ENCODE results near the gene NPHP4. TPM values are rescaled to one million over a fixed set of nuclear protein-coding genes. Genes with fewer than 3 reads are reported as not detected.

The NPHP4 gene
- total RNA-seq, 2 experiments from 2014 or later, result 6.2 to 7.7 TPM

- no peak for DNase-seq
- intact Hi-C loops (cut with DNase I, micrococcal nuclease), result no loop called here
- Histone ChIP-seq H3K27ac (ENCODE audit: low read depth in 1 of 2, low read length in 2 of 2) (no peak overlapping the region), H3K4me1 (ENCODE audit: insufficient read depth, low read length) (no peaks in the 10 kb centered on the region), H3K4me3 (ENCODE audit: low read length) (no peak overlapping the region), H3K9me3 (ENCODE audit: control insufficient read depth in 1 of 2, insufficient read depth in 1 of 2, low read length in 2 of 2) (no peaks in the 10 kb centered on the region), H3K36me3 (ENCODE audit: insufficient read depth, low read length) (no peaks in the 10 kb centered on the region), H3K27me3 (ENCODE audit: control insufficient read depth in 1 of 2, insufficient read depth in 2 of 2, low read length in 2 of 2) (no peaks in the 10 kb centered on the region)
- TF ChIP-seq, protein P1, sequence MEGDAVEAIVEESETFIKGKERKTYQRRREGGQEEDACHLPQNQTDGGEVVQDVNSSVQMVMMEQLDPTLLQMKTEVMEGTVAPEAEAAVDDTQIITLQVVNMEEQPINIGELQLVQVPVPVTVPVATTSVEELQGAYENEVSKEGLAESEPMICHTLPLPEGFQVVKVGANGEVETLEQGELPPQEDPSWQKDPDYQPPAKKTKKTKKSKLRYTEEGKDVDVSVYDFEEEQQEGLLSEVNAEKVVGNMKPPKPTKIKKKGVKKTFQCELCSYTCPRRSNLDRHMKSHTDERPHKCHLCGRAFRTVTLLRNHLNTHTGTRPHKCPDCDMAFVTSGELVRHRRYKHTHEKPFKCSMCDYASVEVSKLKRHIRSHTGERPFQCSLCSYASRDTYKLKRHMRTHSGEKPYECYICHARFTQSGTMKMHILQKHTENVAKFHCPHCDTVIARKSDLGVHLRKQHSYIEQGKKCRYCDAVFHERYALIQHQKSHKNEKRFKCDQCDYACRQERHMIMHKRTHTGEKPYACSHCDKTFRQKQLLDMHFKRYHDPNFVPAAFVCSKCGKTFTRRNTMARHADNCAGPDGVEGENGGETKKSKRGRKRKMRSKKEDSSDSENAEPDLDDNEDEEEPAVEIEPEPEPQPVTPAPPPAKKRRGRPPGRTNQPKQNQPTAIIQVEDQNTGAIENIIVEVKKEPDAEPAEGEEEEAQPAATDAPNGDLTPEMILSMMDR (IDR thresholded peaks at IDR 0.05), result no peak
- ATAC-seq (ENCODE audit: poor library complexity), result no peak
- Mint-ChIP-seq H3K9me3 (no peaks in the 10 kb centered on the region), H3K4me1 (ENCODE audit: low read depth) (no peaks in the 10 kb centered on the region), H3K36me3 (ENCODE audit: low read depth) (peaks cover 4% of the 10 kb centered on the region), H3K27ac (no peak overlapping the region), H3K27me3 (no peaks in the 10 kb centered on the region), H3K4me3 (no peak overlapping the region)
- POLR2A ChIA-PET, result no interaction called here
- CTCF ChIA-PET, result interaction anchor here (1.0 kb wide), 1 partner anchor 51 kb away, joined by 3 read pairs; no protein-coding TSS in a partner anchor
Measured at GRCh38 chr1:5982868-5983267, 9.4 kb downstream of the NPHP4 start.

DNA sequence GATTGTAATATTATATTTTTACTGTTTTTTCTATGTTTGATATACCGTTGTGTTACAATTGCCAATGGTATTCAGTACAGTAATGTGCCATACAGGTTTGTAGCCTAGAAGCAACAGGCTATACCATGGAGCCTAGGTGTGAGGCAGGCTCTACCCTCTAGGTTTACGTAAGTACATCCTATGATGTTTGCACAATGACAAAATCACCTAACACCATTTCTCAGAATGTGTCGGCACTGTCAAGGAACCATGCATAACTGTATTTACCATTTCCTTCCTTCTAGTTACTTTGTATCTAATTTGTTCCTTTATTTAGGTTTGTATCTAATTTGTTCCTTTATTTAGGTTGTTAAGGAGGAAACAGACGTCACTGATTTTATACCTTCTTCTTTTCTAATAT lies 9.9 kb downstream of the NPHP4 start:
- intact Hi-C loops (cut with DNase I, micrococcal nuclease), result no loop called here
- no peaks in the 10 kb centered on the region for H3K27me3 ChIP-seq (ENCODE audit: control insufficient read depth in 1 of 2, insufficient read depth in 2 of 2, low read length in 2 of 2)
- POLR2A ChIA-PET, result no interaction called here

GRCh38 chr1:5981009-5981380 lies 11.2 kb downstream of the NPHP4 start:
- no peaks in the 10 kb centered on the region for H3K9me3 Mint-ChIP-seq
- H3K4me3 Mint-ChIP-seq, result no peak overlapping the region
- no peak for DNase-seq
- TF ChIP-seq, protein P1 (IDR thresholded peaks at IDR 0.05), result no peak
- H3K9me3 ChIP-seq (ENCODE audit: control insufficient read depth in 1 of 2, insufficient read depth in 1 of 2, low read length in 2 of 2), result no peaks in the 10 kb centered on the region
- H3K36me3 ChIP-seq (ENCODE audit: insufficient read depth, low read length), result no peaks in the 10 kb centered on the region
- ATAC-seq (ENCODE audit: poor library complexity), result no peak
- H3K36me3 Mint-ChIP-seq (ENCODE audit: low read depth), result peaks cover 13% of the 10 kb centered on the region
- peaks cover 3% of the 10 kb centered on the region for H3K4me1 Mint-ChIP-seq (ENCODE audit: low read depth)
- H3K27ac Mint-ChIP-seq, result no peak overlapping the region
- H3K4me3 ChIP-seq (ENCODE audit: low read length), result no peak overlapping the region
- no peaks in the 10 kb centered on the region for H3K27me3 Mint-ChIP-seq
- peaks cover 2% of the 10 kb centered on the region for H3K4me1 ChIP-seq (ENCODE audit: insufficient read depth, low read length)
- intact Hi-C loops (cut with DNase I, micrococcal nuclease), result no loop called here
- H3K27me3 ChIP-seq (ENCODE audit: control insufficient read depth in 1 of 2, insufficient read depth in 2 of 2, low read length in 2 of 2), result no peaks in the 10 kb centered on the region
- H3K27ac ChIP-seq (ENCODE audit: low read depth in 1 of 2, low read length in 2 of 2), result no peak overlapping the region
- POLR2A ChIA-PET, result no interaction called here
- CTCF ChIA-PET, result no interaction called here

More for the DNA sequence above, 9.9 kb downstream of the NPHP4 start:
- no peaks in the 10 kb centered on the region for H3K9me3 Mint-ChIP-seq
- no peak for ATAC-seq (ENCODE audit: poor library complexity)
- H3K27ac ChIP-seq (ENCODE audit: low read depth in 1 of 2, low read length in 2 of 2), result no peak overlapping the region
- no peaks in the 10 kb centered on the region for H3K4me1 ChIP-seq (ENCODE audit: insufficient read depth, low read length)
- no peak overlapping the region for H3K4me3 Mint-ChIP-seq
- H3K27me3 Mint-ChIP-seq, result no peaks in the 10 kb centered on the region
- H3K4me1 Mint-ChIP-seq (ENCODE audit: low read depth), result peaks cover 3% of the 10 kb centered on the region
- CTCF ChIA-PET, result interaction anchor here (1.0 kb wide), 1 partner anchor 52 kb away, joined by 3 read pairs; no protein-coding TSS in a partner anchor
- DNase-seq, result no peak
- H3K36me3 Mint-ChIP-seq (ENCODE audit: low read depth), result peaks cover 7% of the 10 kb centered on the region
- TF ChIP-seq, protein P1 (IDR thresholded peaks at IDR 0.05), result no peak
- H3K36me3 ChIP-seq (ENCODE audit: insufficient read depth, low read length), result no peaks in the 10 kb centered on the region
- H3K27ac Mint-ChIP-seq, result no peak overlapping the region
- H3K4me3 ChIP-seq (ENCODE audit: low read length), result no peak overlapping the region
- H3K9me3 ChIP-seq (ENCODE audit: control insufficient read depth in 1 of 2, insufficient read depth in 1 of 2, low read length in 2 of 2), result no peaks in the 10 kb centered on the region

Measured in CD4-positive, alpha-beta T cell (primary cell).